K562 (cell line): Measurements from ENCODE around the gene PRKACA.

Experiments used
- ATF2 ChIP-seq: sonication (generic); formaldehyde crosslinking; IDR thresholded peaks from 2 replicates; pipeline ENCODE4 v1.8.1; 2022; ENCODE audit warnings: missing genetic modification reagents
- CEBPB ChIP-seq: fragments of 450-650 bp; IDR thresholded peaks from 2 replicates; pipeline ENCODE4 v1.6.1; 2016; ENCODE audit warnings: missing genetic modification characterization, missing compliant biosample characterization
- CTCF ChIP-seq, 3 experiments: IDR thresholded peaks in 2 of 3; conservative IDR thresholded peaks in 1 of 3; 2 replicates each; pipeline ENCODE4 v1.5.1; 2011 to 2012; ENCODE audit warnings: low read length in 3 of 3, mild to moderate bottlenecking in 3 of 3, control low read depth in 2 of 3, improper control_type of control experiment in 1 of 3, inconsistent platforms in 1 of 3, low read depth in 1 of 3, mixed read lengths in 1 of 3, moderate library complexity in 1 of 3; ENCODE audit not compliant: insufficient read depth in 2 of 3
- ELF1 ChIP-seq: fragments of 200-800 bp; sonication (Bioruptor generic); IDR thresholded peaks from 2 replicates; pipeline ENCODE4 v1.6.1; 2016; ENCODE audit warnings: missing genetic modification characterization, missing compliant biosample characterization
- ESRRA ChIP-seq: fragments of 450-650 bp; IDR thresholded peaks from 2 replicates; pipeline ENCODE4 v1.6.1; 2014; ENCODE audit warnings: low read depth, mild to moderate bottlenecking, moderate library complexity, borderline replicate concordance
- MLLT1 ChIP-seq, 2 experiments: fragments of 450-650 bp; IDR thresholded peaks; 2 replicates each; pipeline ENCODE4 v1.6.1; 2016
- NELFE ChIP-seq: IDR thresholded peaks from 2 replicates; pipeline ENCODE4 v1.6.1; 2011; ENCODE audit warnings: mild to moderate bottlenecking; ENCODE audit not compliant: insufficient read depth, insufficient read length
- NFE2 ChIP-seq: IDR thresholded peaks from 2 replicates; pipeline ENCODE4 v1.6.1; 2014; ENCODE audit warnings: antibody characterized with exemption, low read depth
- TAL1 ChIP-seq: fragments of 450-650 bp; IDR thresholded peaks from 2 replicates; pipeline ENCODE4 v1.6.1; 2016; ENCODE audit warnings: mild to moderate bottlenecking
- TOE1 ChIP-seq, 2 experiments: fragments of 450-650 bp in 1 of 2; sonication (generic) in 1 of 2; formaldehyde crosslinking in 1 of 2; IDR thresholded peaks; 2 replicates each; pipeline versions ENCODE4 v1.7.1 to v1.8.0; 2016 to 2022; ENCODE audit warnings: borderline replicate concordance in 2 of 2, mild to moderate bottlenecking in 2 of 2, antibody characterized with exemption in 1 of 2, inconsistent platforms in 1 of 2, low read depth in 1 of 2, missing genetic modification reagents in 1 of 2, moderate library complexity in 1 of 2
- ZNF197 ChIP-seq: fragments of 200-800 bp; sonication (Bioruptor generic); IDR thresholded peaks from 2 replicates; pipeline ENCODE4 v1.6.1; 2016; ENCODE audit warnings: low read depth, missing genetic modification characterization, missing compliant biosample characterization
- ZNF239 ChIP-seq: fragments of 250-450 bp; sonication (Bioruptor Pico); IDR thresholded peaks from 2 replicates; pipeline ENCODE4 v1.4.0; 2020; ENCODE audit warnings: mild to moderate bottlenecking
- ZNF263 ChIP-seq: sonication (generic); formaldehyde crosslinking; IDR thresholded peaks from 2 replicates; pipeline ENCODE4 v1.8.0; 2022; ENCODE audit warnings: mild to moderate bottlenecking, missing genetic modification reagents, borderline replicate concordance

- TF ChIP-seq CEBPB, result no peak
- no peak for TF ChIP-seq TAL1
- no peak for TF ChIP-seq ZNF263
- no peak for TF ChIP-seq NELFE
- no peak for TF ChIP-seq MLLT1 (IDR thresholded peaks at IDR 0.05)
- TF ChIP-seq ZNF239 (CRISPR knock-in tag), result no peak
- no peak for TF ChIP-seq ESRRA
- no peak for TF ChIP-seq NFE2
- TF ChIP-seq ATF2 (CRISPR knock-in tag), result no peak
- TF ChIP-seq TOE1 (IDR thresholded peaks at IDR 0.05; ENCODE audit: borderline replicate concordance), result no peak
- no peak for TF ChIP-seq TOE1 (CRISPR knock-in tag; IDR thresholded peaks at IDR 0.05; ENCODE audit: borderline replicate concordance, low read depth)
- no peak; the same call in none of the 2 replicates for TF ChIP-seq ELF1
- TF ChIP-seq ZNF197 (CRISPR knock-in tag), result no peak
- TF ChIP-seq CTCF (IDR thresholded peaks at IDR 0.05 in 2 of 3, conservative IDR thresholded peaks at IDR 0.05 in 1 of 3; ENCODE audit: insufficient read depth in 2 of 3, low read depth in 1 of 3, low read length in 3 of 3), result no peak
Observed at GRCh38 chr19:14114439-14114838, 3.1 kb downstream of the PRKACA start.
